Neural crest cell (in vitro differentiated cells): ENCODE measurements around the gene RNASE9. TPM values are rescaled to one million over a fixed set of nuclear protein-coding genes. Genes with fewer than 3 reads are reported as not detected.

ENCODE experiments used
- DNase-seq: peaks from one replicate; pipeline ENCODE4 v3.0.0; 2021; ENCODE audit warnings: low read depth, mixed read lengths, low spot score
- H3K27ac Mint-ChIP-seq: one replicate; pipeline ENCODE4 v1.8.0; 2021; ENCODE audit warnings: mild to moderate bottlenecking, mixed read lengths; ENCODE audit not compliant: unreplicated experiment
- H3K27me3 Mint-ChIP-seq: 2 replicates; pipeline ENCODE4 v1.8.0; 2021; ENCODE audit warnings: low read depth, mild to moderate bottlenecking, mixed read lengths
- H3K36me3 Mint-ChIP-seq: 2 replicates; pipeline ENCODE4 v1.8.0; 2021; ENCODE audit warnings: low read depth, mild to moderate bottlenecking, mixed read lengths
- H3K4me1 Mint-ChIP-seq: 2 replicates; pipeline ENCODE4 v1.8.0; 2021; ENCODE audit warnings: mixed read lengths
- H3K4me3 Mint-ChIP-seq: one replicate; pipeline ENCODE4 v1.8.0; 2021; ENCODE audit warnings: mild to moderate bottlenecking, mixed read lengths
- H3K9me3 Mint-ChIP-seq: 2 replicates; pipeline ENCODE4 v1.8.0; 2021; ENCODE audit warnings: mixed read lengths
- total RNA-seq: library from RNA; stranded (reverse); gene quantifications from 2 replicates; pipeline ENCODE4 v1.2.1, GENCODE V29; 2021
- TF ChIP-seq, protein P1 (sequence below): fragments of 200-600 bp; sonication (generic); conservative IDR thresholded peaks from 2 replicates; pipeline ENCODE4 v1.5.0; 2021; ENCODE audit warnings: antibody characterized with exemption, mild to moderate bottlenecking

Gene RNASE9
- total RNA-seq, 1 donor from 2014 or later: not detected

DNA sequence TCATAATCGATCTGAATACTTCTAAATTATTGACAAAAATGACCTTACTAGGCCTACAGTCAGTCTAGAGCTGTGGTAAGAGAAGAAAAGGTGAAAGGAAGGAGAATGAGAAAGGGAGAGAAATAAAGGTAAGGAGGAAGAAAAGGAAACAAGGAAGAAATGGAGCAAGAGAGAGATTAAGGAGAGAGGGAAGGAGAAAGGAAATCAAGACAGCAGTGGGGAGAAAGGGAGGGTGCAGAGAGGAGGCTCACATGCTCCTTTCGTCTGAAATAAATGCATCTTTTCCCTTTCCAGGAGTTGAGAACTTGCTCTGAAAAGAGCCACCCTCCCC is 3.7 kb downstream of the RNASE9 start:
- peaks cover 1% of the 10 kb centered on the region for H3K27me3 Mint-ChIP-seq
- no peaks in the 10 kb centered on the region for H3K4me1 Mint-ChIP-seq
- H3K36me3 Mint-ChIP-seq: no peaks in the 10 kb centered on the region
- no peak overlapping the region for H3K4me3 Mint-ChIP-seq
- H3K9me3 Mint-ChIP-seq: peaks cover 3% of the 10 kb centered on the region
- H3K27ac Mint-ChIP-seq: no peak overlapping the region
- TF ChIP-seq, protein P1, sequence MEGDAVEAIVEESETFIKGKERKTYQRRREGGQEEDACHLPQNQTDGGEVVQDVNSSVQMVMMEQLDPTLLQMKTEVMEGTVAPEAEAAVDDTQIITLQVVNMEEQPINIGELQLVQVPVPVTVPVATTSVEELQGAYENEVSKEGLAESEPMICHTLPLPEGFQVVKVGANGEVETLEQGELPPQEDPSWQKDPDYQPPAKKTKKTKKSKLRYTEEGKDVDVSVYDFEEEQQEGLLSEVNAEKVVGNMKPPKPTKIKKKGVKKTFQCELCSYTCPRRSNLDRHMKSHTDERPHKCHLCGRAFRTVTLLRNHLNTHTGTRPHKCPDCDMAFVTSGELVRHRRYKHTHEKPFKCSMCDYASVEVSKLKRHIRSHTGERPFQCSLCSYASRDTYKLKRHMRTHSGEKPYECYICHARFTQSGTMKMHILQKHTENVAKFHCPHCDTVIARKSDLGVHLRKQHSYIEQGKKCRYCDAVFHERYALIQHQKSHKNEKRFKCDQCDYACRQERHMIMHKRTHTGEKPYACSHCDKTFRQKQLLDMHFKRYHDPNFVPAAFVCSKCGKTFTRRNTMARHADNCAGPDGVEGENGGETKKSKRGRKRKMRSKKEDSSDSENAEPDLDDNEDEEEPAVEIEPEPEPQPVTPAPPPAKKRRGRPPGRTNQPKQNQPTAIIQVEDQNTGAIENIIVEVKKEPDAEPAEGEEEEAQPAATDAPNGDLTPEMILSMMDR: no peak
- no peak for DNase-seq

DNA sequence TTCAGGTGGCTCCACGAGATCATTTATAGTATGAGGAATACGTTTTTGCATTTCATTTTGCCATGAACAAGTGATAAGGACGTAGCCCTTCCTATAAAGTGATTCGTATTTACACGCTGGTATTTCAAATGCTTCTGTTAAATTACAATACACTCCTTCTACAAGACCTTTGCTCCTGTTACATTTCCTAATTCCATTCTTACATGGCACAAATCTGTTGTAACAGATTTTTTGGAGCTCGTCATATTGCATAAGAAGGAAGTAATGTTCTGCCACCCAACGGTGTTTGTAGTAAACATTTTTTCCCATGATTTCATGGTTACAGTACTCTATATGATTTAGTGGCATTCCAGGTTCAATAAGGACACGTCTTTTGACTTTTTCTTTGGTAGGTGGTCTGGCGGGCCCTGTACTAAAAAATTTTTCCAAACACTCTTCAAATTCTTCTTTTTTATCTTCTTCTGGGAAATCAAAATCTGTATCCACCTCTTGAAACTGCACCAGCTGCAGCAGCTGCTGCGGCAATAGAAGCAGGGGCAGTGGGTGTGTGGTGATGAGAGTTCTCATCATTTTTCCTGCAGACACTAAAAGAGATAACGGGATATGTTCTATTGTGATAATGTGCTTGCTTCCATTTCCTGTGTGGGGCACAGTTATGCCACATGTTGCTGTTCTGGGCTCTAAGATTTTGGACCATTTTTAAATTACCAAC is 4.2 kb downstream of the RNASE9 start:
- DNase-seq: no peak
- no peaks in the 10 kb centered on the region for H3K36me3 Mint-ChIP-seq
- TF ChIP-seq, protein P1: no peak
- no peaks in the 10 kb centered on the region for H3K27me3 Mint-ChIP-seq
- no peak overlapping the region for H3K27ac Mint-ChIP-seq
- no peaks in the 10 kb centered on the region for H3K4me1 Mint-ChIP-seq
- peaks cover 3% of the 10 kb centered on the region for H3K9me3 Mint-ChIP-seq
- no peak overlapping the region for H3K4me3 Mint-ChIP-seq

DNA sequence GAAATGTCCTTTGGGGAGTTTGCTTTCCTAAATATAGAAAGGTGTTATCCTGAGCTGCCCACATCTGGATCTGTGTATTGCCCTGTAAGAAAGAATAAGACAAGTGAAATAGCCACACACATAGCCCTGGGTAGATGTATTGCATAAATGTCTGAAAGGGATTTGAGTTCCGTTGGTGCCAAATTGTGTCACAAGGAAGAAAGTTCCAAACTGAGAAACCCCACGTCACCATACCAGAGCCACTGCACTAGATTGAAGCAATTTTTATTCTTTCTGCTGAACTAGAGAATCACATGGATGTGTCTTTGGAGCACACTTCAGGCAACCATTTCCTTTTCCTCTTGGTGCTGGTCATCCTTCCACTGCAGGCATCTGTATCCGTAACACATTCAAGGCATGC is 5.0 kb downstream of the RNASE9 start:
- peaks cover 3% of the 10 kb centered on the region for H3K9me3 Mint-ChIP-seq
- DNase-seq: no peak
- no peaks in the 10 kb centered on the region for H3K4me1 Mint-ChIP-seq
- TF ChIP-seq, protein P1: no peak
- no peaks in the 10 kb centered on the region for H3K36me3 Mint-ChIP-seq
- no peak overlapping the region for H3K4me3 Mint-ChIP-seq
- no peak overlapping the region for H3K27ac Mint-ChIP-seq
- no peaks in the 10 kb centered on the region for H3K27me3 Mint-ChIP-seq

DNA sequence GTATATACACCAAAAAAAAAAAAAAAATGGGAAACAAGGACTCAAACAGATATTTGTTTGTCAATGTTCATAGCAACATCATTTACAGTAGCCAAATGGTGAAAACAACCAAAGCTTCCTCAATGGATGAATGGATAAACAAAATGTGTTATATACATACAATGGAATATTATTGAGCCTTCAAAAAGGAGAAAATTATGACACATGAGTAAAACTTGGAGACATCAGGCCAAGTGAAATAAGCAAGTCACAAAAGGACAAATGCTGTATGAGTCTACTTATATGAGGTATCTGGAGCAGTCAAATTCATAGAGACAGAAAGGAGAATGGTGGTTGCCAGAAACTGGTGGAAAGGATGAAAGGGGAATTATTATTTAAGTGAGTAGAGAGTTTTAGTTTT is 7.8 kb downstream of the RNASE9 start:
- TF ChIP-seq, protein P1: no peak
- Mint-ChIP-seq H3K27ac (no peak overlapping the region), H3K27me3 (no peaks in the 10 kb centered on the region), H3K4me3 (no peak overlapping the region), H3K36me3 (no peaks in the 10 kb centered on the region), H3K4me1 (no peaks in the 10 kb centered on the region), H3K9me3 (peaks cover 3% of the 10 kb centered on the region)
- DNase-seq: no peak

DNA sequence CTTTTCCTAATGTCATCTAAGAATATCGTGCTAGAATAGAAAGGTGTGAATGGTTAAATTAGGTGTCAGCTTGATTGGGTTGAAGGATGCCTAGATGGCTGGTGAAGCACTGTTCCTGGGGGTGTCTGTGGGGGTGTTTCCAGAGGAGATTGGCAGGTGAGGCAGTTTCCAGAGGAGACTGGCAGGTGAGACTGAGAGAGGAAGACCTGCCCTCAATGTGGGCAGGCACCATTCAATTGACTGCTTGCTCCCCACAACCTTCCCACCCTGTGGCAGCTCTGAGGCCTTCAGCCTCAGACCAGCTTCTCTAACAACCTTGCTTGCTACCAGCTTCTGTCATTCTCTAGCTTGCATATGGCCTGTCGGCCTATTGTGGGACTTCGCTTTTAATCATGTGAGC is 9.2 kb downstream of the RNASE9 start:
- Mint-ChIP-seq H3K4me3 (no peak overlapping the region), H3K9me3 (peaks cover 3% of the 10 kb centered on the region), H3K27me3 (peaks cover 2% of the 10 kb centered on the region), H3K27ac (no peak overlapping the region), H3K36me3 (no peaks in the 10 kb centered on the region), H3K4me1 (no peaks in the 10 kb centered on the region)
- DNase-seq: no peak
- TF ChIP-seq, protein P1: no peak
